Lower lobe of right lung (tissue), 2 donors: Measurements from ENCODE around the gene KCTD4. TPM values are rescaled to one million over a fixed set of nuclear protein-coding genes. Genes with fewer than 3 reads are reported as not detected.
"Not testable (repeated sequence)": the region's sequence is repeated elsewhere in the genome, so short reads cannot be mapped to it uniquely, and the experiment has no call there.

Source experiments
- ATAC-seq, 2 donors: fragments of 200-7000 bp; cut with Tn5 transposase; one replicate each; pipeline ENCODE4 v1.9.1; 2020 to 2022; ENCODE audit warnings: mild to moderate bottlenecking in 2 of 2, moderate library complexity in 2 of 2
- DNase-seq: peaks from one replicate; pipeline ENCODE4 v3.0.0-alpha.2; 2020
- H3K27ac ChIP-seq: fragments of 200-600 bp; one replicate; pipeline ENCODE4 v1.8.0; 2022
- H3K27me3 ChIP-seq: fragments of 200-600 bp; one replicate; pipeline ENCODE4 v1.8.0; 2022; ENCODE audit warnings: low read depth
- H3K36me3 ChIP-seq: fragments of 200-600 bp; one replicate; pipeline ENCODE4 v1.8.0; 2022; ENCODE audit warnings: mild to moderate bottlenecking
- H3K4me1 ChIP-seq: fragments of 200-600 bp; one replicate; pipeline ENCODE4 v1.8.0; 2022
- H3K4me3 ChIP-seq: fragments of 200-600 bp; one replicate; pipeline ENCODE4 v1.8.0; 2022; ENCODE audit warnings: mild to moderate bottlenecking
- H3K9me3 ChIP-seq: fragments of 200-600 bp; one replicate; pipeline ENCODE4 v1.8.0; 2022
- intact Hi-C: fragments of 100-400 bp; cut with DNase I; formaldehyde crosslinking; loops from one replicate; pipeline ENCODE4 v1.11.0; 2022
- long read RNA-seq: library from polyadenylated mRNA; unstranded; transcript quantifications from one replicate; pipeline ENCODE4 v2.0.0, GENCODE V29; 2021
- total RNA-seq: library from RNA; stranded (reverse); fragmentation: NEBNext Ultra II Directional; extraction: Animal tissue kit (Norgen Biotek cat#: 25700); gene quantifications from one replicate; pipeline ENCODE4 v1.2.1, GENCODE V29; 2021
- TF ChIP-seq, protein P1 (sequence below): fragments of 200-600 bp; IDR thresholded peaks from one replicate; pipeline ENCODE4 v1.8.0; 2022; ENCODE audit warnings: antibody characterized with exemption, mild to moderate bottlenecking
- donor health status: DM: no; HTN: yes; CAD: no; lungs with severe emphysema.

Gene KCTD4
- total RNA-seq = not detected
- long read RNA-seq = 0 reads

DNA sequence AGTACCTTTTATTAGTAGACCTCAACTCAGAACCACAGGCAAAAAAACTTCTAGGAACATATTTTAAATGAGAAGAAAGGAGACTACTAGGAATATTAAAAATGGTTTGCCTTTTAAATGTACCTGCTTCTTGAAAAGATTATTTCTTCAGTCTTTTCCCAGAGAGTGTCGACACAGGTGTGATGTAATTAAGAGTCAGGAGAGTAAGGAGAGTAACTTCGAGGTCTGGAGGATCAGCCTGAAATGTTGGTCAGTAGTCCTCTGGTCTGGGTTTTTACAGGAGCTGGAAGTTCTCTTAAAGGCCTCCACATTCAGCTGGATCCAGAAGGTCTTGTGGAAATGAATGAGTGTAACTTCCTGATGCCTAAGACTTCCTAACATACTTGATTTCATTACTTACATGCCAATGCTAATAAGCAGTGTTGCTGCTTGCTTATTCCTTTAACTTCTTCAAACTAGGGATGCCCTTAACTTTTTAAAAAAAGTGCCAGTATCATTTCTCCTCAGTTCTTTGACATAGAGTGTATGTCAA lies at the start of gene KCTD4:
Gene KCTD4, minus strand, starts transcription at position 345 of the 532 bp plus-strand sequence. CDS start 6,478 bp downstream, outside the sequence.
- H3K27ac ChIP-seq = no peak within 1 kb of the TSS
- intact Hi-C loops = no loop called here
- H3K9me3 ChIP-seq = no peaks in the 10 kb centered on the region
- H3K27me3 ChIP-seq = no peaks in the 10 kb centered on the region
- TF ChIP-seq, protein P1, sequence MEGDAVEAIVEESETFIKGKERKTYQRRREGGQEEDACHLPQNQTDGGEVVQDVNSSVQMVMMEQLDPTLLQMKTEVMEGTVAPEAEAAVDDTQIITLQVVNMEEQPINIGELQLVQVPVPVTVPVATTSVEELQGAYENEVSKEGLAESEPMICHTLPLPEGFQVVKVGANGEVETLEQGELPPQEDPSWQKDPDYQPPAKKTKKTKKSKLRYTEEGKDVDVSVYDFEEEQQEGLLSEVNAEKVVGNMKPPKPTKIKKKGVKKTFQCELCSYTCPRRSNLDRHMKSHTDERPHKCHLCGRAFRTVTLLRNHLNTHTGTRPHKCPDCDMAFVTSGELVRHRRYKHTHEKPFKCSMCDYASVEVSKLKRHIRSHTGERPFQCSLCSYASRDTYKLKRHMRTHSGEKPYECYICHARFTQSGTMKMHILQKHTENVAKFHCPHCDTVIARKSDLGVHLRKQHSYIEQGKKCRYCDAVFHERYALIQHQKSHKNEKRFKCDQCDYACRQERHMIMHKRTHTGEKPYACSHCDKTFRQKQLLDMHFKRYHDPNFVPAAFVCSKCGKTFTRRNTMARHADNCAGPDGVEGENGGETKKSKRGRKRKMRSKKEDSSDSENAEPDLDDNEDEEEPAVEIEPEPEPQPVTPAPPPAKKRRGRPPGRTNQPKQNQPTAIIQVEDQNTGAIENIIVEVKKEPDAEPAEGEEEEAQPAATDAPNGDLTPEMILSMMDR = no peak
- H3K4me3 ChIP-seq = no peak within 1 kb of the TSS
- H3K36me3 ChIP-seq = no peaks in the 10 kb centered on the region
- no peak for ATAC-seq
- H3K4me1 ChIP-seq = peaks cover 5% of the 10 kb centered on the region
- DNase-seq = no peak

DNA sequence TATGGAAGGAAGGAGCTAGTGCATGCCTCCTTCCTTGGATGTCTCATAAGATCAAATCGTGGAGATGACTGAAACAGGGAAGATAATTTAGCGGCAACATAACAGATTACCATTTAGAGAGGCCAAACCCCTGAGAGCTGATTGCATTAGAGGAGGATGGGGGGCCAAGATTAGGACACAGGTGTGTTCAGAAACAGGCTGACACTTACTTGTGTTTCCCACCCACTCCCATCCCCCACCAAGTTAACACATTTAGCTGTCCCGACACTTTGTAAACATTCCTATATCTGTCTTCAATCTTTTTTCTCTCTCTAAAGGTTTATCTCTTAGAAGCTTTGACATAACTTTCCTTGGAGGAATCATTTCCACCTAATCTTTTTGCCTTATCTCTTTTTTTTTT lies 48.8 kb upstream of the KCTD4 start:
- H3K4me1 ChIP-seq = no peaks in the 10 kb centered on the region

GRCh38 chr13:45244736-45245135 lies 43.9 kb upstream of the KCTD4 start:
- H3K36me3 ChIP-seq, H3K4me1 ChIP-seq, DNase-seq, H3K4me3 ChIP-seq, H3K27ac ChIP-seq, H3K9me3 ChIP-seq, intact Hi-C loops, H3K27me3 ChIP-seq, ATAC-seq: not testable (repeated sequence)

More for the DNA sequence above, 48.8 kb upstream of the KCTD4 start:
- Histone ChIP-seq H3K4me3 (no peak overlapping the region), H3K9me3 (no peaks in the 10 kb centered on the region), H3K36me3 (peaks cover 4% of the 10 kb centered on the region), H3K27me3 (no peaks in the 10 kb centered on the region), H3K27ac (no peak overlapping the region)
- intact Hi-C loops = no loop called here
- ATAC-seq = no peak
- TF ChIP-seq, protein P1 = no peak
- DNase-seq = no peak

DNA sequence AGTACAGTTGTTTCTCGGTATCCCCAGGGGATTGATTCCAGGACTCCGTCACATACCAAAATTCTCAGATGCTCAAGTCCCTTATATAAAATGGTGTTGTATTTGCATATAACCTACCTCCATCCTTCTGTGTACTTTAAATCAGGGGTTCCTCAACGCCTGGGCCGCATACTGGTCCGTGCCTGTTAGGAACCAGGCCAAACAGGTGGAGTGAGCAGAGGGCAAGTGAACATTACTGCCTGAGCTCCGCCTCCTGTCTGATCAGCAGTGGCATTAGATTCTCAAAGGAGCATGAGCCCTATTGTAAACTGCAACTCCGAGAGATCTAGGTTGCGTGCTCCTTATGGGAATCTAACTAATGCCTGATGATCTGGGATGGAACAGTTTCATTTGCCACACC lies 42.2 kb upstream of the KCTD4 start:
- H3K27ac ChIP-seq = no peak overlapping the region
- ATAC-seq = no peak

GRCh38 chr13:45242524-45242923 lies 41.7 kb upstream of the KCTD4 start:
- Histone ChIP-seq H3K27ac (no peak overlapping the region), H3K36me3 (no peaks in the 10 kb centered on the region), H3K27me3 (no peaks in the 10 kb centered on the region), H3K4me1 (no peaks in the 10 kb centered on the region), H3K9me3 (no peaks in the 10 kb centered on the region), H3K4me3 (no peak overlapping the region)
- TF ChIP-seq, protein P1 = no peak
- intact Hi-C loops = no loop called here
- DNase-seq (no peak), ATAC-seq (no peak)

More for the DNA sequence above, 42.2 kb upstream of the KCTD4 start:
- Histone ChIP-seq H3K4me3 (no peak overlapping the region), H3K4me1 (no peaks in the 10 kb centered on the region), H3K9me3 (no peaks in the 10 kb centered on the region), H3K27me3 (no peaks in the 10 kb centered on the region), H3K36me3 (no peaks in the 10 kb centered on the region)
- intact Hi-C loops = no loop called here
- TF ChIP-seq, protein P1 = no peak
- DNase-seq = no peak

DNA sequence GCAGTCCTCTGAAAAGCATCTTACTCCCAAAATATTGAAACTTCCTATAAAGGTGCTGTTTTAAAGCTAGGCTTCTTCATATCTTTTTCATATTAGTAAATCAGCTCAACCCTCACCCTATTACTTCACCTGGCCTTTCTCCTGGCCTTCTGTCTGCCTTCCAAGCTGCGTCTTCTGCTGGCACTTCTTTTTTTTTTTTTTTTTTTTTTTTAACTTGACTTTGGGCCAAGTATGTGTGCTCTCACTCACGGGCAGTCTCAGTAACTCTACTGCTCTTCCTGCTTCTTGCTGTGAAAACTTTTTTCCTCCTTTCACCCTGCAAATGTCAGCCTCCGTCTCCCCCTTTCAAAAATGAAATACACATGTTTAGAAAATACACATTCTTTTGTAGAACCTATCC lies 41.2 kb upstream of the KCTD4 start:
- no peaks in the 10 kb centered on the region for H3K36me3 ChIP-seq
- intact Hi-C loops = no loop called here
- no peak for DNase-seq
- no peak overlapping the region for H3K27ac ChIP-seq
- no peaks in the 10 kb centered on the region for H3K4me1 ChIP-seq
- no peak overlapping the region for H3K4me3 ChIP-seq
- no peaks in the 10 kb centered on the region for H3K27me3 ChIP-seq
- peak; percentile 27 to 81 for ATAC-seq
- TF ChIP-seq, protein P1 = no peak
- no peaks in the 10 kb centered on the region for H3K9me3 ChIP-seq
